Ascending aorta (tissue), 2 donors: Measurements from ENCODE around the gene CRCP. TPM values are rescaled to one million over a fixed set of nuclear protein-coding genes. Genes with fewer than 3 reads are reported as not detected.
A peak's percentile ranks its signal among the peaks of the same experiment; 100 is the strongest.
"Not testable (repeated sequence)": the region's sequence is repeated elsewhere in the genome, so short reads cannot be mapped to it uniquely, and the experiment has no call there.

Source experiments
- DNase-seq, 2 donors: peaks; one replicate each; pipeline ENCODE4 v3.0.0-alpha.2; 2019; ENCODE audit warnings: low spot score in 2 of 2
- H3K27ac ChIP-seq, 2 donors: fragments of 200-600 bp; sonication (generic); one replicate each; pipeline ENCODE4 v1.5.1; 2016 to 2017; ENCODE audit warnings: mild to moderate bottlenecking in 1 of 2
- H3K27me3 ChIP-seq: fragments of 200-600 bp; sonication (generic); one replicate; pipeline ENCODE4 v1.5.1; 2017
- H3K36me3 ChIP-seq, 2 donors: fragments of 200-600 bp; sonication (generic); one replicate each; pipeline ENCODE4 v1.5.1; 2016
- H3K4me1 ChIP-seq, 2 donors: fragments of 200-600 bp; sonication (generic); one replicate each; pipeline ENCODE4 v1.5.1; 2016 to 2017; ENCODE audit warnings: mild to moderate bottlenecking in 1 of 2
- H3K4me3 ChIP-seq, 2 donors: fragments of 200-600 bp; sonication (generic); one replicate each; pipeline ENCODE4 v1.5.1; 2016 to 2017; ENCODE audit warnings: mild to moderate bottlenecking in 1 of 2
- H3K9me3 ChIP-seq, 2 donors: fragments of 200-600 bp; sonication (generic); one replicate each; pipeline ENCODE4 v1.5.1; 2016
- intact Hi-C: fragments of 100-400 bp; cut with DNase I; formaldehyde crosslinking; loops from one replicate; pipeline ENCODE4 v1.15.1; 2023
- total RNA-seq: library from RNA; depleted of rRNA; stranded (reverse); fragments of >200 nt; gene quantifications from one replicate; pipeline ENCODE4 v1.1.0, GENCODE V29; 2016
- TF ChIP-seq, protein P1 (sequence below), 3 experiments: fragments of 200-600 bp in 2 of 3; fragments of 450-650 bp in 1 of 3; sonication (generic) in 2 of 3; IDR thresholded peaks; one replicate each; pipeline ENCODE4 v1.5.1; 2016 to 2019; ENCODE audit warnings: antibody characterized with exemption in 3 of 3, mild to moderate bottlenecking in 1 of 3, moderate library complexity in 1 of 3

The CRCP gene
- 129 TPM for total RNA-seq

DNA sequence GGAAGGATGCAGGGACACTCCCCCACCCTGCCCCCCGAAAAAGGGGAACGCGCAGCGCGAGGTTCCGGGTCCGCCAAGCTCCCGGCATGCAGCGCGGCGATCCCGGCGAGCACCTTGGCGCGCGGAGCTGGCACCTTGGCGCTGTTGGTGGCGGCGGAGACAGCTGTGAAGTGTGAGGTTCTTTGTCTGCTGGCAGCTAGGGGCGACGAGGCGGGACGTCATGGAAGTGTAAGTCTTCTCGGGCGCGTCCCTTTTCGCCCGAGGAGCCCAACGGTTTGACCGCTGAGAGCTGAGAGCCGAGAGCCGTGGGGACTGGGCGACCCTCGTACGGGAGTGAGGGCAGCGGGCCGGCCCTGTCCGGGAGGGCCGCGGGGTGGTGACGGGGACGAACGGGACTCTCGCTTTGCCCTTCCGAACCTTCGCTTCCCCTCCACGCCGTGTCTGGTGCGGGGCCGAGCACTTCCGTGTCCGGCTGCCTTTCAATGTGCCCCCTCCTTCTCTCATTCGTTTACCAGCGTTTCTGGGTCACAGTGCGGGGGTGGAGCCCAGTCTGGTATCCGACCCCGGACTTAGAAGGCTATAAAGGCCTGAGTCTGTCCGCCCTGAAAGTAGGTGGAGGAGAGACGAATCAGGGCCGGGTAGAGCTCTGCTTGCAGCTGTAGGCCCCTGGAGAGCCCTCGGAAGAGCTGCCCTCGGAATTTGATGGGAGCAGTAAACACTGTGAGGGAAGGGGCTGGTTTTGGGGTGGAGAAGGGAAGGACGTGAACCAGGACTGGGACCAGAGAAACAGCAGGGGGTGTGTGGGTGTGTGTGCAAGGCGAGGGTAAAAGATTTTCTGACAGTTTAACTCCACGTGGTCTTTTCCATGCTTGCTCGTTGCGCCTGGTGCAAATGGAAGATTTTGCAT, at the start of gene CRCP:
Gene CRCP (plus strand): TSS at position 105 of the 907 bp plus-strand sequence. CDS start 116 bp downstream, at position 221.
- Histone ChIP-seq H3K27me3 (no peaks in the 10 kb centered on the region), H3K27ac (peak within 1 kb of the TSS; percentile 95 to 98), H3K4me1 (peaks cover 0 to 19% of the 10 kb centered on the region in 2 donors), H3K9me3 (no peaks in the 10 kb centered on the region), H3K36me3 (peaks cover 0 to 3% of the 10 kb centered on the region in 2 donors), H3K4me3 (peak within 1 kb of the TSS; percentile 88 to 90)
- DNase-seq: peak; percentile 25 to 88
- intact Hi-C loops: loop anchor here (1.0 to 10.0 kb wide), 5 partner anchors 15 to 380 kb away; partner anchors contain the start of genes ASL and GUSB
- TF ChIP-seq, protein P1, sequence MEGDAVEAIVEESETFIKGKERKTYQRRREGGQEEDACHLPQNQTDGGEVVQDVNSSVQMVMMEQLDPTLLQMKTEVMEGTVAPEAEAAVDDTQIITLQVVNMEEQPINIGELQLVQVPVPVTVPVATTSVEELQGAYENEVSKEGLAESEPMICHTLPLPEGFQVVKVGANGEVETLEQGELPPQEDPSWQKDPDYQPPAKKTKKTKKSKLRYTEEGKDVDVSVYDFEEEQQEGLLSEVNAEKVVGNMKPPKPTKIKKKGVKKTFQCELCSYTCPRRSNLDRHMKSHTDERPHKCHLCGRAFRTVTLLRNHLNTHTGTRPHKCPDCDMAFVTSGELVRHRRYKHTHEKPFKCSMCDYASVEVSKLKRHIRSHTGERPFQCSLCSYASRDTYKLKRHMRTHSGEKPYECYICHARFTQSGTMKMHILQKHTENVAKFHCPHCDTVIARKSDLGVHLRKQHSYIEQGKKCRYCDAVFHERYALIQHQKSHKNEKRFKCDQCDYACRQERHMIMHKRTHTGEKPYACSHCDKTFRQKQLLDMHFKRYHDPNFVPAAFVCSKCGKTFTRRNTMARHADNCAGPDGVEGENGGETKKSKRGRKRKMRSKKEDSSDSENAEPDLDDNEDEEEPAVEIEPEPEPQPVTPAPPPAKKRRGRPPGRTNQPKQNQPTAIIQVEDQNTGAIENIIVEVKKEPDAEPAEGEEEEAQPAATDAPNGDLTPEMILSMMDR (IDR thresholded peaks at IDR 0.05): peak in 2 of 3 experiments; percentile 7 to 30

DNA sequence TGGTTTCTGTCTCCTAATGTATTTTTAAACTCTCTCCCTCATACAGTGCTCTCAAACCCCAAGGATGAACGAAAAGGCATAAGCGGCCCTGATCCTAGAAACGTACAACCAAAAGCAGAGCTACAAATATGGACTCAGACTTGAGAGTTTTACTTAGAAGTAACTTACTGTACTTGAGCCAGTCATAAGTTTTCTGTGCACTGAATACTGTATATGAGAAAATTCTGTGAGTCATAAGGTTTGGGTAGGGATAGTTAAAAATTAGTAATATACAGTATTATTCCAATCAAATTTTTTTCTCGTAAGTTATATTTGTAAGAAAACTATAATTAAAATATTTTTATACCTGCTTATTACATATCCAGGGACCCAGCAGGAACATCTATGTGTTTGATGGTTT, 44.9 kb upstream of the CRCP start:
- intact Hi-C loops: no loop called here
- H3K4me3 ChIP-seq: no peak overlapping the region

DNA sequence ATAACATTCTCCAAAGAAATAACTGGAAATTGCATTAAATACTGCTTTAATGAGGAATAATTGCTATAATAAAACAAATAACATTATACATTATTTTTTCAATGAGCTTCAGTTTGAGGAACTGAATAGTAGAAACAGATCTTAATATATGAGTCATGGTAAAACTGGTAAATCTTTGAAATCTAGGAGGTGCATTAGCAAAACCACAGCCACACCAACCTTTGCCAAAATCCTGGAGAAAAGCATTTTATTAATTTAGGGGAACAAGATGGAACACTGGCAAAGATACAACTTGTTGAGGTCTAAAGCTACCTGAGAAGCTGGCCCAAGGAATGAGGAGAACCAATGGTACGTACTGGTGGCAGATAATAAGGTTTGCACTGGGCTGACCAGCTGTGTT, 44.4 kb upstream of the CRCP start:
- H3K4me3 ChIP-seq: no peak overlapping the region
- H3K27ac ChIP-seq: no peak overlapping the region
- no peaks in the 10 kb centered on the region for H3K9me3 ChIP-seq
- H3K4me1 ChIP-seq: no peaks in the 10 kb centered on the region
- TF ChIP-seq, protein P1 (IDR thresholded peaks at IDR 0.05): no peak
- DNase-seq: no peak
- H3K36me3 ChIP-seq: no peaks in the 10 kb centered on the region
- intact Hi-C loops: no loop called here
- no peaks in the 10 kb centered on the region for H3K27me3 ChIP-seq

More for the DNA sequence above, 44.9 kb upstream of the CRCP start:
- H3K4me1 ChIP-seq: no peaks in the 10 kb centered on the region
- no peak for DNase-seq
- H3K27ac ChIP-seq: no peak overlapping the region
- H3K27me3 ChIP-seq: no peaks in the 10 kb centered on the region
- H3K9me3 ChIP-seq: no peaks in the 10 kb centered on the region
- no peaks in the 10 kb centered on the region for H3K36me3 ChIP-seq
- TF ChIP-seq, protein P1 (IDR thresholded peaks at IDR 0.05): no peak

DNA sequence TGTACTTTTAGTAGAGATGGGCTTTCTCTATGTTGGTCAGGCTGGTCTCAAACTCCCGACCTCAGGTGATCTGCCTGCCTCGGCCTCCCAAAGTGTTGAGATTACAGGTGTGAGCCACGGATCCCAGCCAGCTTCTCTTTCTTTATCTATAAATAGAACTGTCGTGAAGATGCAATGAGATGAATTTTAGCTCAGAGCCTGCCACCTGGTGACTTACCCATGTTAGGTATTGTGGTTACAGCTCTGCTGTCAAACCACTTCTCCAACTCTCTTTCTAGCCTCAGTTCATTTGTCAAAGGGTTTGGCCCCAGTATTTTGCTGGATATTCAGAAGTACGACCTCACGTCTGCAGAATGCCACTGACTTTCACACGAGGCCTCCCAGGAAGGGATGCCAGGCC, 42.4 kb upstream of the CRCP start:
- peaks cover 8 to 12% of the 10 kb centered on the region in 2 donors for H3K4me1 ChIP-seq
- H3K27ac ChIP-seq, intact Hi-C loops, DNase-seq, H3K4me3 ChIP-seq, H3K27me3 ChIP-seq, H3K9me3 ChIP-seq, H3K36me3 ChIP-seq: not testable (repeated sequence)

DNA sequence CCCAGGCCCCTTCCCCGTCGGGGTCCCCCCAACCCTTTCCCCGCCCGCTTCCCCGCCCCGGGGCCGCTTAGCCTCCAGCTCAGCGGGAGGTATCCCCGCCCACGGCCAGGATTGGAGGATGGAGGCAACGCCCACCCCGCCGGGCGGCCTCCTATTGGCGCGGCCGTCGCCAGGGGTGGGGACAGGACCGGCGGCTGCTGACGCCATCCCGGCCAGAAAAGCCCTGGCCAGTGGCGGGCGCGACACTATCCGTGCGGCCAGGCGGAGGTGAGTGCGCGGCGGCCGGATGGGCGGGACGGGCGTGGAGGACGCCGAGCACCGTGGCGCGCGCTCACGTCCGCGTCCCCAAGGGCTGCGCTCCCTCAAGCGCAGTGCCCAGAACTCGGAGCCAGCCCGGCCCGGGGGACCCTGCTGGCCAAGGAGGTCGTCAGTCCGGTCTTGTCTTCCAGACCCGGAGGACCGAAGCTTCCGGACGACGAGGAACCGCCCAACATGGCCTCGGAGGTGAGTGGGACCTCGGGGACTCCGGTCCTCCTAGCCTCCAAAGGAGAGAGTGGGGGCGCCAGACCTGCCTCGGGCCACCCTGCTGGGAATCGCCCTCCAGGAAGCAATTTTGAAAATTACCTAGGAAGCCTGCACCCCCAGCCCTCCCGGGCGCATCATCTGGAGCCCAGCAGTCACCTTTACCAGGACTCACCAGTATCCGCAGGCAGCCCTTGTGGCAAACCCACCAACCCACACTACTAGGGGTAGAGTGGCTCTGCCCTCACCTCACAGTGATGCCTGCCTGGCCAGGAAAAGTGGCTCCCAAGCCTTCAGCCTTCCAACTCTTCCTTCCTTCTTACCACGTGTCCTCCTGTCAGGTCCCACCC, 38.8 kb upstream of the CRCP start, which contains the start of gene ASL:
Gene ASL (plus strand): TSS at position 230 of the 872 bp plus-strand sequence. CDS start 263 bp downstream, at position 493.
- Histone ChIP-seq H3K27ac (peak within 1 kb of the TSS; percentile 72 to 75), H3K27me3 (no peaks in the 10 kb centered on the region), H3K9me3 (no peaks in the 10 kb centered on the region), H3K4me1 (peaks cover 8 to 18% of the 10 kb centered on the region in 2 donors), H3K4me3 (peak within 1 kb of the TSS; percentile 92 to 94), H3K36me3 (peaks cover 5 to 6% of the 10 kb centered on the region in 2 donors)
- DNase-seq: peak; percentile 73 to 96
- TF ChIP-seq, protein P1 (IDR thresholded peaks at IDR 0.05): no peak
- intact Hi-C loops: loop anchor here (1.0 to 2.0 kb wide), 2 partner anchors 21 to 38 kb away; partner anchors contain the start of gene CRCP
